Measurements from ENCODE around the gene PRR7. TPM values are rescaled to one million over a fixed set of nuclear protein-coding genes. Genes with fewer than 3 reads are reported as not detected.

The PRR7 gene
- total RNA-seq, 1 experiment from 2014 or later: 40.6 TPM

GRCh38 chr5:177496070-177496726, 49.6 kb downstream of the PRR7 start:
- Histone ChIP-seq H3K4me3 (ENCODE audit: low read length) (peak overlapping the region; percentile 76), H4K20me1 (ENCODE audit: low read length) (peaks cover 8% of the 10 kb centered on the region; the same call in 1 of the 2 replicates), H3K9me2 (replicated peaks; ENCODE audit: low read length) (no peaks in the 10 kb centered on the region), H3K4me1 (ENCODE audit: insufficient read depth, low read length) (peaks cover 41% of the 10 kb centered on the region), H3K79me2 (ENCODE audit: low read length) (peaks cover 43% of the 10 kb centered on the region), H2AFZ (ENCODE audit: low read length) (no peak overlapping the region), H3K27ac (ENCODE audit: low read length) (peak overlapping the region; percentile 93), H3K4me2 (ENCODE audit: low read length) (peak overlapping the region; percentile 99), H3K36me3 (ENCODE audit: low read depth, low read length) (peaks cover 20% of the 10 kb centered on the region), H3K9me3 (ENCODE audit: low read length) (no peaks in the 10 kb centered on the region), H3K9ac (ENCODE audit: low read length) (peak overlapping the region; percentile 84), H3F3A (ENCODE audit: low read length, unreplicated experiment) (peaks cover 4% of the 10 kb centered on the region), H3K27me3 (ENCODE audit: low read length) (no peaks in the 10 kb centered on the region)
- peak; percentile 17 for ATAC-seq
- DNase-seq: peak; percentile 58
- peak; percentile 54 for TF ChIP-seq CTCF (conservative IDR thresholded peaks at IDR 0.05; ENCODE audit: low read depth, low read length)
- TF ChIP-seq EZH2 (IDR thresholded peaks at IDR 0.05; ENCODE audit: low read length, unreplicated experiment): no peak
- no peak for TF ChIP-seq EZH2phosphoT487 (IDR thresholded peaks at IDR 0.05; ENCODE audit: borderline replicate concordance, low read length)
- BruUV-seq (replicated peaks): no TSS peak
- intact Hi-C loops (cut with micrococcal nuclease): loop anchor here (2.0 to 5.0 kb wide), 2 partner anchors 93 to 194 kb away; partner anchors contain the start of genes PRELID1 and RAB24
- ChIA-PET CTCF (interaction anchor here (0.7 to 1.0 kb wide), 4 partner anchors 24 to 92 kb away, joined by 3 to 5 read pairs (median 4); no protein-coding TSS in a partner anchor), POLR2A (ENCODE audit: unreplicated experiment) (no interaction called here)

GRCh38 chr5:177496727-177497291, 50.2 kb downstream of the PRR7 start:
- H3F3A ChIP-seq (ENCODE audit: low read length, unreplicated experiment): peaks cover 4% of the 10 kb centered on the region
- peaks cover 43% of the 10 kb centered on the region for H3K79me2 ChIP-seq (ENCODE audit: low read length)
- DNase-seq: peak; percentile 90
- H3K36me3 ChIP-seq (ENCODE audit: low read depth, low read length): peaks cover 16% of the 10 kb centered on the region
- no peaks in the 10 kb centered on the region for H3K9me2 ChIP-seq (replicated peaks; ENCODE audit: low read length)
- H3K9ac ChIP-seq (ENCODE audit: low read length): peak overlapping the region; percentile 84
- CTCF ChIA-PET: interaction anchor here (0.6 to 1.4 kb wide), 8 partner anchors 25 to 184 kb away, joined by 3 to 7 read pairs (median 4); no protein-coding TSS in a partner anchor
- H3K27me3 ChIP-seq (ENCODE audit: low read length): no peaks in the 10 kb centered on the region
- H3K9me3 ChIP-seq (ENCODE audit: low read length): no peaks in the 10 kb centered on the region
- peak overlapping the region; percentile 42; the same call in 1 of the 2 replicates for H2AFZ ChIP-seq (ENCODE audit: low read length)
- intact Hi-C loops (cut with micrococcal nuclease): loop anchor here (1.0 to 5.0 kb wide), 4 partner anchors 26 to 195 kb away; partner anchors contain the start of genes PRELID1 and RAB24
- BruUV-seq (replicated peaks): no TSS peak
- H3K4me1 ChIP-seq (ENCODE audit: insufficient read depth, low read length): peaks cover 41% of the 10 kb centered on the region
- POLR2A ChIA-PET (ENCODE audit: unreplicated experiment): interaction anchor here (0.9 to 1.0 kb wide), 4 partner anchors 24 to 50 kb away, joined by 3 to 6 read pairs (median 4); no protein-coding TSS in a partner anchor
- TF ChIP-seq CTCF (conservative IDR thresholded peaks at IDR 0.05; ENCODE audit: low read depth, low read length): no peak
- no peak for TF ChIP-seq EZH2phosphoT487 (IDR thresholded peaks at IDR 0.05; ENCODE audit: borderline replicate concordance, low read length)
- no peak for TF ChIP-seq EZH2 (IDR thresholded peaks at IDR 0.05; ENCODE audit: low read length, unreplicated experiment)
- peak; percentile 45 for ATAC-seq
- peak overlapping the region; percentile 76 for H3K4me3 ChIP-seq (ENCODE audit: low read length)
- H3K4me2 ChIP-seq (ENCODE audit: low read length): peak overlapping the region; percentile 99
- peak overlapping the region; percentile 93 for H3K27ac ChIP-seq (ENCODE audit: low read length)
- H4K20me1 ChIP-seq (ENCODE audit: low read length): peaks cover 8% of the 10 kb centered on the region; the same call in 1 of the 2 replicates
